Upper lobe of right lung (tissue), 1 donor: ENCODE data around the gene RMND1. TPM values are rescaled to one million over a fixed set of nuclear protein-coding genes. Genes with fewer than 3 reads are reported as not detected.
"Not testable (repeated sequence)": the region's sequence is repeated elsewhere in the genome, so short reads cannot be mapped to it uniquely, and the experiment has no call there.

Experiments used
- ATAC-seq: fragments of 200-7000 bp; cut with Tn5 transposase; one replicate; pipeline ENCODE4 v1.9.1; 2020; ENCODE audit warnings: mild to moderate bottlenecking, moderate library complexity
- DNase-seq: peaks from one replicate; pipeline ENCODE4 v3.0.0-alpha.2; 2020
- H3K27ac ChIP-seq: fragments of 200-600 bp; one replicate; pipeline ENCODE4 v1.8.0; 2022
- H3K27me3 ChIP-seq: fragments of 200-600 bp; one replicate; pipeline ENCODE4 v1.8.0; 2022; ENCODE audit warnings: mild to moderate bottlenecking
- H3K36me3 ChIP-seq: fragments of 200-600 bp; one replicate; pipeline ENCODE4 v1.8.0; 2022
- H3K4me1 ChIP-seq: fragments of 200-600 bp; one replicate; pipeline ENCODE4 v1.8.0; 2022
- H3K4me3 ChIP-seq: fragments of 200-600 bp; one replicate; pipeline ENCODE4 v1.8.0; 2022; ENCODE audit warnings: mild to moderate bottlenecking
- H3K9me3 ChIP-seq: fragments of 200-600 bp; one replicate; pipeline ENCODE4 v1.8.0; 2022
- CTCF ChIP-seq: fragments of 200-600 bp; IDR thresholded peaks from one replicate; pipeline ENCODE4 v1.8.0; 2022; ENCODE audit warnings: antibody characterized with exemption
- intact Hi-C: fragments of 100-400 bp; cut with DNase I; formaldehyde crosslinking; loops from one replicate; pipeline ENCODE4 v1.11.0; 2022
- total RNA-seq: library from RNA; stranded (reverse); fragmentation: NEBNext Ultra II Directional; extraction: Animal tissue kit (Norgen Biotek cat#: 25700); gene quantifications from one replicate; pipeline ENCODE4 v1.2.1, GENCODE V29; 2021
- donor health status: DM: no; HTN: yes; CAD: no; lungs with severe emphysema.

Gene RMND1
- total RNA-seq, 1 donor from 2014 or later, result 19.5 TPM

DNA sequence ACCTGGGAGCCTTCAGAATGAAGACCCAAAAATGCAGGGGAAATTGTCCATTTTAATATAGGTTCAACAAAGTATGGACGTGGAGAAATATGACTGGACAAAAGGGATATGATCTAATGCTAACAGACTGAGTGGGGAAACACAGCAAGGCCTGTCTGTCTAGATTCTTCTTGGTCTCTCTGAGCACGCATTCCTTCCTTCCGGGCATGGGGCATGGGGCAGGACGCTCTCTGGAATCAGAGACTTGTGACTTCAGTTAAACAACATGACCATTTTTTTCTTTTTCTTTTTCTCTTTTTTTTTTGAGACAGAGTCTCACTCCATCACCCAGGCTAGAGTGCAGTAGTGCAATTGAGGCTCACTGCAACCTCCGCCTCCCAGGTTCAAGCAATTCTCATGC, 92.4 kb downstream of the RMND1 start:
- DNase-seq, result no peak
- TF ChIP-seq CTCF, result no peak
- intact Hi-C loops, result no loop called here
- no peak for ATAC-seq
- peaks cover 24% of the 10 kb centered on the region for H3K36me3 ChIP-seq
- H3K4me3 ChIP-seq, result no peak overlapping the region
- no peaks in the 10 kb centered on the region for H3K4me1 ChIP-seq
- H3K9me3 ChIP-seq, result no peaks in the 10 kb centered on the region
- no peak overlapping the region for H3K27ac ChIP-seq
- H3K27me3 ChIP-seq, result no peaks in the 10 kb centered on the region

DNA sequence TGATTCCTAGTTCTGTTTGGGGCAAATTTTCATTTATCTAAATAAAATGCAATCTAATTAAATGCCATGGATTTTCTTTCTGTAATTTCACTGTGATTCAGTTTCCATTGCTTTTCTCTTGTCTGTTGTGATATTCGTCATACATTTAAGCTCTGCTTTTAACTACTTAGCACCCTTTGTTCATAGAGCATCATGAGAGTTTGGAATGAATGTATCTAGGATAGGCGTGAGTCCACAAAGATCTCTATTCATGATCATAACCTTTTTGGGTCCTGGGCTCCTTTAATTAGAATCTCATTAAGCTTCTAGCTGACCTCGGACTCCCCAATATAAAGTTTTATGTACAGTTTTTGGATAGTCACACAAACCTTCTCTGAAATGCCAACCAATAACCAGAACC, 93.5 kb downstream of the RMND1 start:
- no peaks in the 10 kb centered on the region for H3K27me3 ChIP-seq
- no peaks in the 10 kb centered on the region for H3K4me1 ChIP-seq
- no peak for DNase-seq
- H3K27ac ChIP-seq, result no peak overlapping the region
- TF ChIP-seq CTCF, result no peak
- H3K4me3 ChIP-seq, result no peak overlapping the region
- peaks cover 19% of the 10 kb centered on the region for H3K36me3 ChIP-seq
- intact Hi-C loops, result no loop called here
- no peaks in the 10 kb centered on the region for H3K9me3 ChIP-seq
- no peak for ATAC-seq

DNA sequence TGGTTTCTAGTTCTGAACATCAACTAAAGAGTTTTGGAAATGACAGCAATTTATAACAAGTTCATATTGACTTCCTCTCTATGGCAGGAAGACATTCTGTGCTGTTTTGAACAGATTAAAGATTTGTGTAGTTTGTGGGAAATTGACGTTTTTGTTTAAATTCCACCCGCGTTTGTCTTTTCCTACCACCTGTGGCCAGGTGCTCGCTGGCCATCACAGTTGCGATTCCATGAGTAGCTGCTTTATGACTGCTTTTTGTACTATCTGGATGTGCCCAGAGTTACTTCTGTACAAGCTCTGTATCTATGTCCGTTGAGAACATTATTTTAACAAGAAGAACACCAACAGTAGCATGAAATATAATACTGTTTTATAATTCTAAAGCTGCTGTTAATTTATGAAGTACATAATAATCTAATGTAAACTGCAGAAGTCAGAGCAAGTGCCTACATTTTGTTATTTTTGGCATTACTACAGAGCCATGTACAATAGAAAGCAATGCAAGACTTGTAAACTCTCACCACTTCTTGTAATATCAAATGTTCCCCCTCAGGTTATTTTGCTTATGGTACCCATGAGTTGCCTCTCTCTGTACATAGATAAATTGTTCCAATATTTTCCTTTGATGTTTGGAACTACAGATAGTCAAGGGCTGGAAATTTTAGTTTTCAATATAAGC, 94.0 kb downstream of the RMND1 start:
- TF ChIP-seq CTCF, result no peak
- intact Hi-C loops, result no loop called here
- ATAC-seq (no peak), DNase-seq (no peak)
- Histone ChIP-seq H3K27me3 (no peaks in the 10 kb centered on the region), H3K9me3 (no peaks in the 10 kb centered on the region), H3K4me3 (no peak overlapping the region), H3K36me3 (peaks cover 19% of the 10 kb centered on the region), H3K27ac (no peak overlapping the region), H3K4me1 (no peaks in the 10 kb centered on the region)

DNA sequence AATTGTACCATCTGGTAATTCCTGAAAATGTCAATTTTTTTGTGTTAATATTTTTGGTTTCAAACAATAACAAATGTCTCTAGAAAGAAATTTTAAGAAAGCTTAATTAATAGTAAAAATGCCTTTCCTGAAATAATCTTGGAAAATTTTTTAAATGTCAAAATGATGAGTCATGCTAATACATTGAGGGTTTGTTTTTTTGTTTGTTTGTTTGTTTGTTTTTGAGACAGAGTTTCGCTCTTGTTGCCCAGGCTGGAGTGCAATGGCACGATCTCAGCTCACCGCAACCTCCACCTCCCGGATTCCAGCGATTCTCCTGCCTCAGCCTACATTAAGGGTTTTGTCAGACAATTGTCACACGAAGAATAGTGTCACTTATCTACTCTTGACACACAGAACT, 94.9 kb downstream of the RMND1 start:
- intact Hi-C loops, H3K27ac ChIP-seq, H3K4me3 ChIP-seq, H3K4me1 ChIP-seq, ATAC-seq, DNase-seq, H3K27me3 ChIP-seq, H3K9me3 ChIP-seq: not testable (repeated sequence)
- peaks cover 14% of the 10 kb centered on the region for H3K36me3 ChIP-seq

Other genes starting within 250 kb of the RMND1 start
- 40.8 TPM for gene AKAP12, start 212.2 kb downstream of the RMND1 start, total RNA-seq
- gene ZBTB2, start 60.6 kb downstream of the RMND1 start, total RNA-seq, result 13.0 TPM
- gene CCDC170, start 41.9 kb upstream of the RMND1 start, total RNA-seq, result 0.55 TPM